Heart left ventricle (tissue), 16 donors: Measurements from ENCODE around the gene IGSF6. TPM values are rescaled to one million over a fixed set of nuclear protein-coding genes. Genes with fewer than 3 reads are reported as not detected.
"Not testable (repeated sequence)": the region's sequence is repeated elsewhere in the genome, so short reads cannot be mapped to it uniquely, and the experiment has no call there.

Experiments used
- ATAC-seq, 4 donors: fragments of 200-7000 bp; cut with Tn5 transposase; one replicate each; pipeline ENCODE4 v1.9.1; 2020 to 2022; ENCODE audit warnings: moderate library complexity in 4 of 4, mild to moderate bottlenecking in 3 of 4, moderate number of reproducible peaks in 1 of 4
- DNase-seq, 5 donors: peaks; one replicate each; pipeline ENCODE4 v3.0.0-alpha.2; 2020
- H3K27ac ChIP-seq, 12 donors: fragments of 200-600 bp; sonication (generic) in 4 of 12; one replicate each; pipeline versions ENCODE4 v1.5.0 to v1.8.0; 2016 to 2022; ENCODE audit warnings: mild to moderate bottlenecking in 2 of 12
- H3K27me3 ChIP-seq, 9 donors: fragments of 200-600 bp; sonication (generic) in 2 of 9; one replicate each; pipeline versions ENCODE4 v1.5.1 to v1.8.0; 2016 to 2022; ENCODE audit warnings: mild to moderate bottlenecking in 3 of 9
- H3K36me3 ChIP-seq, 9 donors: fragments of 200-600 bp; sonication (generic) in 2 of 9; one replicate each; pipeline versions ENCODE4 v1.5.0 to v1.8.0; 2018 to 2022; ENCODE audit warnings: mild to moderate bottlenecking in 2 of 9
- H3K4me1 ChIP-seq, 12 donors: fragments of 200-600 bp; sonication (generic) in 4 of 12; one replicate each; pipeline versions ENCODE4 v1.5.0 to v1.8.0; 2016 to 2022; ENCODE audit warnings: mild to moderate bottlenecking in 3 of 12
- H3K4me3 ChIP-seq, 12 donors: fragments of 200-600 bp; sonication (generic) in 4 of 12; one replicate each; pipeline versions ENCODE4 v1.5.0 to v1.8.0; 2017 to 2022; ENCODE audit warnings: mild to moderate bottlenecking in 9 of 12, moderate library complexity in 4 of 12
- H3K9me3 ChIP-seq, 12 donors: fragments of 200-600 bp; sonication (generic) in 4 of 12; one replicate each; pipeline versions ENCODE4 v1.5.0 to v1.8.0; 2016 to 2022; ENCODE audit warnings: mild to moderate bottlenecking in 1 of 12
- CTCF ChIP-seq, 12 donors: fragments of 200-600 bp; sonication (generic) in 4 of 12; IDR thresholded peaks; one replicate each; pipeline versions ENCODE4 v1.5.0 to v1.8.0; 2018 to 2022; ENCODE audit warnings: antibody characterized with exemption in 12 of 12, mild to moderate bottlenecking in 5 of 12
- POLR2A ChIP-seq, 2 donors: fragments of 450-650 bp; IDR thresholded peaks; one replicate each; pipeline ENCODE4 v1.6.1; 2017; ENCODE audit warnings: antibody characterized with exemption in 2 of 2, mild to moderate bottlenecking in 2 of 2, moderate library complexity in 2 of 2
- WGBS, 4 donors: extraction: QIAGEN DNeasy Blood & Tissue Kit in 2 of 4; methylation state at CpG; one replicate each; pipeline versions ENCODE4 v1.1.5 to v1.1.7; 2013 to 2018; 5-methylcytosine and 5-hydroxymethylcytosine counted together
- intact Hi-C, 10 donors: fragments of 100-400 bp; cut with DNase I; formaldehyde crosslinking; loops; one replicate each; pipeline versions ENCODE4 v1.11.1 to v1.14.2; 2022
- polyA plus RNA-seq, 2 donors: library from polyadenylated mRNA; stranded (reverse); fragments of 200-250 nt; gene quantifications; one replicate each; pipeline ENCODE4 v1.2.3, GENCODE V29; 2013
- total RNA-seq, 9 donors: library from RNA; depleted of rRNA in 2 of 9; stranded (reverse); fragments of >200 nt in 2 of 9; fragmentation: NEBNext Ultra II Directional in 3 of 9; extraction: Animal tissue kit (Norgen Biotek cat#: 25700) in 3 of 9; gene quantifications; one replicate each; pipeline versions ENCODE4 v1.1.0 to v1.2.4, GENCODE V29; 2016 to 2023
- donor health status: ischemic (EF 13 %, LVEDD 7.1; RV severe dilation, severe dysfunction).
- donor health status: healthy with polysubstance abuse.
- donor health status: DM: no; HTN: yes; CAD: no.
- donor health status: DM: no; HTN: no; CAD: no.
- donor health status: ischemic (EF 25% LVEDD 6.9; RV normal size, moderate dysfunction).
- donor health status: ischemic (EF 25% LVEDD 5.7; RV mildly dilated, moderate dysfunction).
- donor health status: healthy.
- donor health status: DM: yes; HTN: yes; CAD: no.
- donor health status: ischemic (EF 35%, LVEDD 5.7; RV mildly dilated, moderate dysfunction).
- donor health status: nonischemic (EF 11% LVEDD 7.7; RV severe dilation, severe dysfunction).
- donor health status: DM: yes; HTN: yes; CAD: no.
- donor health status: PGD.
- donor health status: ischemic (EF 29% LVEDD 5.4; RV normal size, mild dysfunction).
- donor health status: nonischemic (EF 23%, LVEDD 6.1; RV moderate dilation, normal function).

The IGSF6 gene
- total and polyA plus RNA-seq, 11 donors = 0.56 to 45.0 (median 0.99) TPM

GRCh38 chr16:21684199-21684598, 31.8 kb upstream of the IGSF6 start:
- DNase-seq = no peak
- peak in 7 of 12 donors; percentile 6 to 38 (median 32) for TF ChIP-seq CTCF (IDR thresholded peaks at IDR 0.05)
- no peak for TF ChIP-seq POLR2A (IDR thresholded peaks at IDR 0.05)
- WGBS, 4 donors = 25 to 33% (median 30%) methylated on average over 6 of the region's 6 CpGs

GRCh38 chr16:21683184-21683583, 30.8 kb upstream of the IGSF6 start:
- no peak overlapping the region for H3K4me3 ChIP-seq
- no peak for DNase-seq
- TF ChIP-seq POLR2A (IDR thresholded peaks at IDR 0.05) (no peak), CTCF (IDR thresholded peaks at IDR 0.05) (no peak)
- H3K36me3 ChIP-seq = no peaks in the 10 kb centered on the region
- intact Hi-C loops = no loop called here
- H3K4me1 ChIP-seq = no peaks in the 10 kb centered on the region
- WGBS, 4 donors = 69 to 76% (median 75%) methylated on average over 3 of the region's 3 CpGs
- no peak for ATAC-seq
- H3K9me3 ChIP-seq = peaks cover 0 to under 1% (median 0%) of the 10 kb centered on the region in 12 donors
- peaks cover 0 to 10% (median 0%) of the 10 kb centered on the region in 9 donors for H3K27me3 ChIP-seq
- H3K27ac ChIP-seq = no peak overlapping the region

More at GRCh38 chr16:21684199-21684598, 31.8 kb upstream of the IGSF6 start:
- H3K4me3 ChIP-seq = no peak overlapping the region
- H3K27ac ChIP-seq = no peak overlapping the region
- no peaks in the 10 kb centered on the region for H3K36me3 ChIP-seq
- no peaks in the 10 kb centered on the region for H3K4me1 ChIP-seq
- ATAC-seq = no peak
- intact Hi-C loops = no loop called here
- peaks cover 0 to 7% (median 0%) of the 10 kb centered on the region in 9 donors for H3K27me3 ChIP-seq
- H3K9me3 ChIP-seq = peaks cover 0 to 7% (median 0%) of the 10 kb centered on the region in 12 donors

- DNase-seq, H3K4me3 ChIP-seq, H3K27ac ChIP-seq, H3K4me1 ChIP-seq, H3K36me3 ChIP-seq, intact Hi-C loops, ATAC-seq, H3K27me3 ChIP-seq, H3K9me3 ChIP-seq: not testable (repeated sequence)
- WGBS, 4 donors = 85 to 93% (median 88%) methylated on average over 5 of the region's 5 CpGs
Observed at GRCh38 chr16:21680714-21681113, 28.3 kb upstream of the IGSF6 start.

- H3K4me3 ChIP-seq, H3K27ac ChIP-seq, ATAC-seq, intact Hi-C loops, H3K27me3 ChIP-seq, H3K36me3 ChIP-seq, DNase-seq, H3K4me1 ChIP-seq: not testable (repeated sequence)
- WGBS, 4 donors = 86 to 93% (median 87%) methylated on average over 4 of the region's 4 CpGs
- H3K9me3 ChIP-seq = peaks cover 0 to 18% (median 0%) of the 10 kb centered on the region in 12 donors
Observed at GRCh38 chr16:21674456-21674855, 22.0 kb upstream of the IGSF6 start.

GRCh38 chr16:21673469-21673868, 21.1 kb upstream of the IGSF6 start:
- no peak for TF ChIP-seq CTCF (IDR thresholded peaks at IDR 0.05)
- TF ChIP-seq POLR2A (IDR thresholded peaks at IDR 0.05) = no peak
- Histone ChIP-seq H3K4me3 (no peak overlapping the region), H3K36me3 (no peaks in the 10 kb centered on the region), H3K27me3 (peaks cover 0 to 3% (median 0%) of the 10 kb centered on the region in 9 donors), H3K4me1 (no peaks in the 10 kb centered on the region), H3K9me3 (peaks cover 0 to 18% (median 0%) of the 10 kb centered on the region in 12 donors), H3K27ac (no peak overlapping the region)
- intact Hi-C loops = no loop called here
- 64 to 89% (median 86%) methylated on average over 3 of the region's 3 CpGs for WGBS, 4 donors
- no peak for ATAC-seq
- DNase-seq = no peak
